Lower leg skin (tissue), 3 donors: ENCODE measurements around the gene ARHGAP22.

Source experiments
- POLR2A ChIP-seq, 2 donors: fragments of 450-650 bp; IDR thresholded peaks; one replicate each; pipeline ENCODE4 v1.6.1; 2016 to 2017; ENCODE audit warnings: antibody characterized with exemption in 2 of 2, mild to moderate bottlenecking in 1 of 2, moderate library complexity in 1 of 2
- TF ChIP-seq, protein P1 (sequence below), 3 donors: fragments of 450-650 bp; IDR thresholded peaks; one replicate each; pipeline ENCODE4 v1.5.1; 2016; ENCODE audit warnings: antibody characterized with exemption in 3 of 3, mild to moderate bottlenecking in 3 of 3, moderate library complexity in 2 of 3

DNA sequence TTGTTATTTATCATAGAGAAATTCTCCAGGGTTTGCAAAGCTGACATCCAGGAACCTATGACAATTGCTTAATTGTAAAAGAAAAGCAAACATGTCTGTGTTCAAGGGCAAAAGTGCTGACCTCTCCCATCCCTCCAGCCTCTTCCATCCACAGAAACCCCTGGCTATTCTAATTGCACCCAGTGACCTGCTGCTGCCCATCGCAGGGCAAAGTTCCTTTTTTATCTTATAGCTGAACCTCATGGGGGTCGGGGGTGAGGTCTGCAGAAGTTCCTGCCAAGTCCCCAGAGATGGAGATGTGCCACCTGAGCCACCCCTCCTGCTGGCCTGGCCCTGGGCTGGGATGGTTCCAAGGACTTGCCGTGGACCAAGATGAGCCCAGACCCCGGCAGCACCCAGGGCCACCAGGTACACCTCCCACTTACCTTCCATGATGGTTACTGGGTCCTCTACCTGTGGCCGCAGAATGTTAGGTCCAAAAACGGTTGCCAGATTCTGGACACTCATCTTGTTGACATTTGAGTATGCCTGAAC, 151.9 kb downstream of the ARHGAP22 start:
- no peak for TF ChIP-seq POLR2A (IDR thresholded peaks at IDR 0.05)
- TF ChIP-seq, protein P1, sequence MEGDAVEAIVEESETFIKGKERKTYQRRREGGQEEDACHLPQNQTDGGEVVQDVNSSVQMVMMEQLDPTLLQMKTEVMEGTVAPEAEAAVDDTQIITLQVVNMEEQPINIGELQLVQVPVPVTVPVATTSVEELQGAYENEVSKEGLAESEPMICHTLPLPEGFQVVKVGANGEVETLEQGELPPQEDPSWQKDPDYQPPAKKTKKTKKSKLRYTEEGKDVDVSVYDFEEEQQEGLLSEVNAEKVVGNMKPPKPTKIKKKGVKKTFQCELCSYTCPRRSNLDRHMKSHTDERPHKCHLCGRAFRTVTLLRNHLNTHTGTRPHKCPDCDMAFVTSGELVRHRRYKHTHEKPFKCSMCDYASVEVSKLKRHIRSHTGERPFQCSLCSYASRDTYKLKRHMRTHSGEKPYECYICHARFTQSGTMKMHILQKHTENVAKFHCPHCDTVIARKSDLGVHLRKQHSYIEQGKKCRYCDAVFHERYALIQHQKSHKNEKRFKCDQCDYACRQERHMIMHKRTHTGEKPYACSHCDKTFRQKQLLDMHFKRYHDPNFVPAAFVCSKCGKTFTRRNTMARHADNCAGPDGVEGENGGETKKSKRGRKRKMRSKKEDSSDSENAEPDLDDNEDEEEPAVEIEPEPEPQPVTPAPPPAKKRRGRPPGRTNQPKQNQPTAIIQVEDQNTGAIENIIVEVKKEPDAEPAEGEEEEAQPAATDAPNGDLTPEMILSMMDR (IDR thresholded peaks at IDR 0.05) = no peak
